Endothelial cell of umbilical vein (primary cell): Measurements from ENCODE around the gene GRID2. TPM values are rescaled to one million over a fixed set of nuclear protein-coding genes. Genes with fewer than 3 reads are reported as not detected.

ENCODE experiments used
- BruUV-seq: library from RNA; stranded (reverse); fragments of 400-500 nt; replicated peaks from 2 replicates; lab custom pipeline; 2021; lab: Mats Ljungman, UMichigan
- CTCF ChIA-PET: fragments of 300-600, 350-600 bp; sonication (Branson Sonifier 250); formaldehyde crosslinking; loops from one replicate; lab custom pipeline; 2021; ENCODE audit warnings: antibody characterized with exemption, inconsistent platforms; lab: Charles Lee
- POLR2A ChIA-PET: fragments of 300-600, 350-600 bp; sonication (Branson Sonifier 250); formaldehyde crosslinking; loops from one replicate; lab custom pipeline; 2021; ENCODE audit warnings: antibody characterized with exemption, inconsistent platforms; lab: Charles Lee
- DNase-seq: peaks from one replicate; pipeline ENCODE4 v3.0.0-alpha.2; 2011; ENCODE audit warnings: low read depth, low spot score
- FAIRE-seq: peaks from 2 replicates; lab custom pipeline; 2011; peaks lifted over from hg19 to GRCh38; lab: Jason Lieb, UNC
- H2AFZ ChIP-seq: 2 replicates; pipeline ENCODE4 v1.6.0; 2012; ENCODE audit warnings: low read depth, low read length, control low read depth, inconsistent platforms
- H3K27ac ChIP-seq: 2 replicates; pipeline ENCODE4 v1.5.1; 2011; ENCODE audit warnings: low read depth, mild to moderate bottlenecking, control low read depth, low read length, moderate library complexity; ENCODE audit not compliant: insufficient read depth
- H3K27me3 ChIP-seq, 2 experiments: 2 replicates each; pipeline versions ENCODE4 v1.6.0 to v1.6.1; 2011; ENCODE audit warnings: low read length in 2 of 2, mixed read lengths in 1 of 2; ENCODE audit not compliant: control insufficient read depth in 2 of 2, insufficient read depth in 2 of 2
- H3K36me3 ChIP-seq, 2 experiments: 2 replicates in 1 of 2; 3 replicates in 1 of 2; pipeline ENCODE4 v1.5.1; 2011; ENCODE audit warnings: low read length in 2 of 2, mild to moderate bottlenecking in 1 of 2, moderate library complexity in 1 of 2; ENCODE audit not compliant: control insufficient read depth in 2 of 2, insufficient read depth in 2 of 2; ENCODE audit errors: extremely low read depth in 1 of 2
- H3K4me1 ChIP-seq: 3 replicates; pipeline ENCODE4 v1.5.1; 2011; ENCODE audit warnings: mild to moderate bottlenecking, low read length; ENCODE audit not compliant: control insufficient read depth, insufficient read depth; ENCODE audit errors: extremely low read depth
- H3K4me2 ChIP-seq: 2 replicates; pipeline ENCODE4 v1.6.1; 2011; ENCODE audit warnings: low read length, control low read depth, mixed read lengths; ENCODE audit not compliant: insufficient read depth
- H3K4me3 ChIP-seq, 3 experiments: fragments of 200-600 bp in 1 of 3; sonication (generic), shearing (Covaris generic) in 1 of 3; replicated peaks in 1 of 3; 2 replicates each; pipeline ENCODE4 v1.5.1; 2011 to 2016; ENCODE audit warnings: control low read depth in 3 of 3, low read length in 3 of 3, mild to moderate bottlenecking in 2 of 3, inconsistent platforms in 1 of 3, low read depth in 1 of 3, moderate library complexity in 1 of 3; ENCODE audit not compliant: insufficient read depth in 1 of 3
- H3K79me2 ChIP-seq: 2 replicates; pipeline ENCODE4 v1.6.0; 2012; ENCODE audit warnings: low read length, inconsistent platforms; ENCODE audit not compliant: control insufficient read depth, insufficient read depth
- H3K9ac ChIP-seq: replicated peaks from 2 replicates; pipeline ENCODE3; 2011; ENCODE audit warnings: low read length, control low read depth; ENCODE audit not compliant: insufficient read depth; ENCODE audit errors: extremely low read depth
- H3K9me1 ChIP-seq: replicated peaks from 3 replicates; pipeline ENCODE4 v1.6.0; 2011; ENCODE audit warnings: mild to moderate bottlenecking, low read length; ENCODE audit not compliant: control insufficient read depth, insufficient read depth; ENCODE audit errors: extremely low read depth
- H3K9me3 ChIP-seq: replicated peaks from 2 replicates; pipeline ENCODE4 v1.5.1; 2012; ENCODE audit warnings: low read length, inconsistent platforms; ENCODE audit not compliant: control insufficient read depth, insufficient read depth
- H4K20me1 ChIP-seq: replicated peaks from 2 replicates; pipeline ENCODE3; 2011; ENCODE audit warnings: mild to moderate bottlenecking, low read length; ENCODE audit not compliant: control insufficient read depth, insufficient read depth; ENCODE audit errors: extremely low read depth
- EZH2 ChIP-seq: IDR thresholded peaks from 2 replicates; pipeline ENCODE4 v1.6.1; 2012; ENCODE audit warnings: borderline replicate concordance, low read depth, mild to moderate bottlenecking, moderate library complexity, low read length, inconsistent platforms; ENCODE audit not compliant: severe bottlenecking
- FOS ChIP-seq: IDR thresholded peaks from 2 replicates; pipeline ENCODE4 v1.6.1; 2011; ENCODE audit warnings: mild to moderate bottlenecking, low read length, moderate library complexity, borderline replicate concordance; ENCODE audit not compliant: insufficient read depth
- GATA2 ChIP-seq: IDR thresholded peaks from 2 replicates; pipeline ENCODE4 v1.7.0; 2011; ENCODE audit warnings: low read depth, mild to moderate bottlenecking, moderate library complexity, mixed read lengths, low read length; ENCODE audit not compliant: insufficient read length, insufficient read depth
- JUN ChIP-seq: IDR thresholded peaks from 2 replicates; pipeline ENCODE4 v1.6.1; 2011; ENCODE audit warnings: borderline replicate concordance, low read depth; ENCODE audit not compliant: insufficient read length, insufficient read depth
- MYC ChIP-seq: IDR thresholded peaks from one replicate; pipeline ENCODE4 v1.6.1; 2011; ENCODE audit warnings: mild to moderate bottlenecking, low read depth, low read length
- POLR2A ChIP-seq: IDR thresholded peaks from 2 replicates; pipeline ENCODE4 v1.6.1; 2012; ENCODE audit warnings: low read depth, mild to moderate bottlenecking, control low read depth, low read length
- POLR2AphosphoS5 ChIP-seq: IDR thresholded peaks from 2 replicates; pipeline ENCODE4 v1.6.1; 2012; ENCODE audit warnings: low read depth, mild to moderate bottlenecking, control low read depth, low read length, moderate library complexity; ENCODE audit not compliant: insufficient read depth
- dilution Hi-C: fragments of 300-500 bp; cut with MboI; formaldehyde crosslinking; loops from one replicate; pipeline ENCODE4 v1.15.0; 2019; ENCODE audit warnings: low sequenced_read_pairs; ENCODE audit not compliant: extremely low pct_ligation_motif_present
- intact Hi-C: fragments of 100-400 bp; cut with micrococcal nuclease; formaldehyde crosslinking; loops from one replicate; pipeline ENCODE4 v1.10.0; 2022
- polyA plus RNA-seq, 4 experiments: library from polyadenylated mRNA; depleted of rRNA in 3 of 4; stranded (reverse) in 3 of 4; unstranded in 1 of 4; fragments of >200 nt; gene quantifications; 2 replicates each; pipeline versions ENCODE4 v1.2.1 to v1.2.3, GENCODE V29; 2011 to 2012; ENCODE audit warnings: missing spikeins in 1 of 4
- total RNA-seq: library from RNA; stranded (reverse); gene quantifications from 2 replicates; pipeline ENCODE4 v1.2.3, GENCODE V29; 2021
- TF ChIP-seq, protein P1 (sequence below), 2 donors: IDR thresholded peaks; 1 replicate in 1 of 2; 2 replicates in 1 of 2; pipeline ENCODE4 v1.5.1; 2011; ENCODE audit warnings: low read length in 2 of 2, mild to moderate bottlenecking in 2 of 2, moderate library complexity in 2 of 2, control low read depth in 1 of 2, inconsistent platforms in 1 of 2, low read depth in 1 of 2; ENCODE audit not compliant: insufficient read depth in 1 of 2; ENCODE audit errors: extremely low read depth in 1 of 2
- TF ChIP-seq, protein P2 (sequence below): IDR thresholded peaks from 2 replicates; pipeline ENCODE4 v1.6.1; 2011; ENCODE audit not compliant: insufficient read depth, insufficient read length

Gene GRID2
- total and polyA plus RNA-seq, 2 donors (not counting 3 experiments of a cell fraction or from before 2014, with no cell fraction given), result not detected

DNA sequence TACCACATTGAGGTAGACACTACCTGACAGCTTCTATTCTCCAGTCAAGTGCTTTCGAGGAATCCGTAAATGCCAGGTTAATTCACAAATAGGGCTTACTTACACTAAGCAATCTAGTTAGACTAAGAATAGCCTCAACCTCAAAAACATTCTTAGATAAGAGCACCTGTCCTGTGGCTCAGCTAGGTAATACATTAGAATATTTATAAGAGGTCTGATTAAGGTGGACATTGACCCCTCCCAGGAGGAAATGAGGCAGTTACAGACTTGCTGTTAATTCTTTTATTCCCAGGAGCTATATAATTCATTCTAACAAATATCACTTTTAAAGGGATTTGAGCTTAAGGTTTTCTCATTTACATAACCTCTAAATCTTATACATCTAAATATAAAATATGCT lies 758.1 kb downstream of the GRID2 start:
- Histone ChIP-seq H3K9me3 (no peaks in the 10 kb centered on the region), H3K4me2 (no peak overlapping the region), H2AFZ (no peak overlapping the region), H3K4me3 (no peak overlapping the region), H3K9ac (no peak overlapping the region), H3K36me3 (no peaks in the 10 kb centered on the region), H3K4me1 (no peaks in the 10 kb centered on the region), H3K27me3 (no peaks in the 10 kb centered on the region), H4K20me1 (no peaks in the 10 kb centered on the region), H3K27ac (no peak overlapping the region), H3K9me1 (no peaks in the 10 kb centered on the region), H3K79me2 (no peaks in the 10 kb centered on the region)
- TF ChIP-seq FOS (no peak), POLR2AphosphoS5 (no peak), MYC (no peak), GATA2 (no peak), EZH2 (no peak), JUN (no peak), POLR2A (no peak)
- TF ChIP-seq, protein P1, sequence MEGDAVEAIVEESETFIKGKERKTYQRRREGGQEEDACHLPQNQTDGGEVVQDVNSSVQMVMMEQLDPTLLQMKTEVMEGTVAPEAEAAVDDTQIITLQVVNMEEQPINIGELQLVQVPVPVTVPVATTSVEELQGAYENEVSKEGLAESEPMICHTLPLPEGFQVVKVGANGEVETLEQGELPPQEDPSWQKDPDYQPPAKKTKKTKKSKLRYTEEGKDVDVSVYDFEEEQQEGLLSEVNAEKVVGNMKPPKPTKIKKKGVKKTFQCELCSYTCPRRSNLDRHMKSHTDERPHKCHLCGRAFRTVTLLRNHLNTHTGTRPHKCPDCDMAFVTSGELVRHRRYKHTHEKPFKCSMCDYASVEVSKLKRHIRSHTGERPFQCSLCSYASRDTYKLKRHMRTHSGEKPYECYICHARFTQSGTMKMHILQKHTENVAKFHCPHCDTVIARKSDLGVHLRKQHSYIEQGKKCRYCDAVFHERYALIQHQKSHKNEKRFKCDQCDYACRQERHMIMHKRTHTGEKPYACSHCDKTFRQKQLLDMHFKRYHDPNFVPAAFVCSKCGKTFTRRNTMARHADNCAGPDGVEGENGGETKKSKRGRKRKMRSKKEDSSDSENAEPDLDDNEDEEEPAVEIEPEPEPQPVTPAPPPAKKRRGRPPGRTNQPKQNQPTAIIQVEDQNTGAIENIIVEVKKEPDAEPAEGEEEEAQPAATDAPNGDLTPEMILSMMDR (IDR thresholded peaks at IDR 0.05; ENCODE audit: extremely low read depth in 1 of 2, insufficient read depth in 1 of 2, low read depth in 1 of 2, low read length in 2 of 2), result no peak
- TF ChIP-seq, protein P2, sequence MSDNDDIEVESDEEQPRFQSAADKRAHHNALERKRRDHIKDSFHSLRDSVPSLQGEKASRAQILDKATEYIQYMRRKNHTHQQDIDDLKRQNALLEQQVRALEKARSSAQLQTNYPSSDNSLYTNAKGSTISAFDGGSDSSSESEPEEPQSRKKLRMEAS, result no peak
- CTCF ChIA-PET, result no interaction called here
- FAIRE-seq (no peak), DNase-seq (no peak)
- BruUV-seq, result no TSS peak
- dilution Hi-C loops (no loop called here), intact Hi-C loops (no loop called here)
- POLR2A ChIA-PET, result no interaction called here
